CD4-positive, alpha-beta T cell treated with Interleukin-6 for 4 hours (primary cell): ENCODE results near the gene ARHGEF4.
A peak's percentile ranks its signal among the peaks of the same experiment; 100 is the strongest.

Experiments used
- DNase-seq: peaks from one replicate; pipeline ENCODE4 v3.0.0-alpha.2; 2020; ENCODE audit warnings: mixed read lengths

ARHGEF4 gene

DNA sequence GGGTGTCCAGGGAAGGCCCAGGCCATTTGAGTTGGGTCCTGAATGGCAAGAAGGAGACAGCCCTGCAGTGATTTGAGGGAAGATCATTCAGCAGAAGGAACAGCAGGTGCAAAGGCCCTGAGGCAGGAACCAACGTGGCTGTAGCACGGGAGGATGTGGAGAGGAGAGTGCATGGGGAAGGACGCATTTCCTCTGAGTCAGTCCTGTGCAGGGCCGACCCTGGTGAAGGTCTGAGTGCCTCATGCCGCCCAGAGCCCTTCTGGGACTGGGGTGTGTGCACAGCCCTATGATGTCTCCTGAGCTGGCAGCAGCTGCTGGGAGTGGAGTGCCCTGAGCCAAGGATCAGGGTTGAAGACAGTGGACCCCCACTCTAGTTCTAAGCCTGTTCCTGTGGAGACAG, 17.9 kb upstream of the ARHGEF4 start:
- DNase-seq, result no peak

DNA sequence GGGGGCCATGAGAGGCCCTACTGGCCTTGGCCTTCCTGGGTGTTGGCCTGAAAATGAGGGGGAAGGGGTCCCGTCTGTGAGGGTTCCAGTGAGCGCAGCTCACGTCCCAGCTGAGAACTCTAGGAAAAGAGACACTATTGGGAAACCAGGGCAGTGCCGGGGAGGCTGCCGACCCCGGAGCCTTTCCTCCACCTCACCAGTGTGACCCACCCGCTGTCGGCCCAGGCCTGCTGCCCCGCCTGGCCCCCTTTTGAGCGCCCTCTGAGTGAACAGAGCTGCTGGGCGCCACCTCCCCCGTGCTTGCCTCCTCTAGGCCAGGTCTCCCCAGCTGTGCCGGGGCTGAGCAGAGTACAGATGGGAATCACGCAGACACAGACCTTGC, 17.5 kb upstream of the ARHGEF4 start:
- DNase-seq, result no peak

DNA sequence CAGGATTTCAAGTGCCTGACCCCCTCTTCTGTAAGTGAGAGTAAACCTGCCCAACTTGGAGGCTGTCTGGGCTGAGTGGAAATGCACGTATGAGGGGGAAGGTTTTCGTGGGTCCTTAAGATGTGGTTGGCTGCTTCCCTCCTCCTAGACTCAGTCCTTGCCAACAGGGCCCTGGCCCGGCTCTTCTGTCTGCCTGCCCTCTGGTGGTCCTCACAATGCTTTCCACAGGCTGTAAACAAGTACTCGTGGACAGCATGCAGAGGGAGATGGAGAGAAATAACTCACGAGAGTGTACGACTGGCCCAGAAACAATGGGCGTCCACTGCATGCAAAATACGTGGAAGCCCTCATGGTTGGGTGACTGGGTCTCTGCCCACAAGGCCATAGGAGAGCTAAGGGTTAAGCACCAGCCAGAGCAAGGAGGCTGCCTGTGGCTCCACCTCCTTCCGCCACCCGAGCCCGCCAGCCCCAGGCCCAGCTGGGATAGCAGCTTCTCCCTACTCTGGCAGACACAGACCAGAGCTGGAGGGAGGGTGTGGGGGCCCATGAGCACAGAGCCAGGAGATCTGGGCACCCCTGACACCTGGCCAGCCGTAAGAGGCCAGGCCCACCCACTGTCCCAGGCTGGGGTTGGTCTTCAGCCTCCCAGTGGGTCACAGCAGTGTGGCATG, 17.0 kb upstream of the ARHGEF4 start:
- no peak for DNase-seq

DNA sequence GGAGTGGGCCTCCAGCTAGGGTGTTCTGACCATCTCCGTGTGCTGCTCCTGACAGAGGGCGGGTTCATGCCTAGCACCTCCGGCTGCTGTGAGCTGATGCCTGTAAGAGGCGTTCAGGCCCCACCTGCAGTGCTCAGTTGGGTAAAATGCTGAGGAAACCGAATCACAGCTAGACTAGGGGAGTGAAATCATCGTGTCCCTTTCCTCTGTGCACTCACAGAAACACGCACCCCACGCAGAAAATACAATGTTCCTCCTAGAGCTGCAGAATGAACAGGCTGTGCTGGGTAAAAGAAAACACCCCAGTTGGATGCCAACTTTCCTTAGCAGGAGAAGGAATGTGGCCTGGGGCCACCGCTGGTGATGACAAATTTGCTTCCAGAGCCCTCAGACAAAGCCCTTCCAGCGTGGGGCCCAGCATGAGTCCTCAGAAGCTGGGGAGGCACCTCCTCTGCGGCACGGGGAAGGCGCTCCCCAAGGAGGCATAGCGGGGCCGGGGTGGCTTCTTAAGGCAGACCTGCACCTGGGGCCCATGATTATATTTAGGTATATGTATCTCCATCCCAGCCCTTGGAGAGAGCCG, 16.3 kb upstream of the ARHGEF4 start:
- no peak for DNase-seq

DNA sequence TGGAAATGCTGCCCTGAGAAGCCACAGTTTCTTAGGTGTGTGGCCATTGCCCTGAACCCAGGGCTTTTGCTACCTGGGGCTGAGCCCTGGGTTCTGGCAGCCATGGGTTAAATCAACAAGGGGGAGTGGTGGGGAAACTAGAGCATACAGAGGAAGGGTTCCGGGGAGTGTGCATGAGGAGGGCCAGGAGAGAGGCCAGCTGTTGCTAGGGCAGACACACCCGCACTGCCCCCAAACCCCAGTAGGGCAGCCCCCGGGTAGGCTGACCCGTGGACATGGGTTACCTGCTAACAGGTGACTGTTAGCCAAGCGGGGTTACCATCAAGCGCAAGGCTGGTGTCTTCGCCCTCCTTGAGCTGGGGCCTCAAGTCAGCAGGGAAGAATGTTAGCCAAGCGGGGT, 14.8 kb upstream of the ARHGEF4 start:
- DNase-seq, result no peak

DNA sequence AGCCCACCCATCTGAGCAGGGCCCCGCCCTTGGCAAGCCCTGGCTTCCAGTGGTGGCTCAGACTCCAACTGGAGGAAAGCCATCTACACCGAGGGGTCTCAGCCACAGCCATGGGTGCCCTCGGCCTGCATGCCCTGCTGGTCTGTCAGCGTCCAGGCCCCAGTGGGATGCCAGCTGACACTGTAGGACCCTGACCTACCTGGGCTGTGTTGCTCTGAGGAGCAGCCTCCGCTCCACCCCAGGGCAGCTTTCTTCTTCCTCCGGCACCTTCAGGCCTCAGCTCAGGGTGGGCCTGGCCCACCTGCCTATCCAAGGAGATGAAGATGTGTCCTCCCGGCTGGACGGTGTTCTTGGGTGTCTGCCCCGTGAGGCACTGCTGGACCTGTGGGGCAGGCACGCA, 13.9 kb upstream of the ARHGEF4 start:
- DNase-seq, result no peak

DNA sequence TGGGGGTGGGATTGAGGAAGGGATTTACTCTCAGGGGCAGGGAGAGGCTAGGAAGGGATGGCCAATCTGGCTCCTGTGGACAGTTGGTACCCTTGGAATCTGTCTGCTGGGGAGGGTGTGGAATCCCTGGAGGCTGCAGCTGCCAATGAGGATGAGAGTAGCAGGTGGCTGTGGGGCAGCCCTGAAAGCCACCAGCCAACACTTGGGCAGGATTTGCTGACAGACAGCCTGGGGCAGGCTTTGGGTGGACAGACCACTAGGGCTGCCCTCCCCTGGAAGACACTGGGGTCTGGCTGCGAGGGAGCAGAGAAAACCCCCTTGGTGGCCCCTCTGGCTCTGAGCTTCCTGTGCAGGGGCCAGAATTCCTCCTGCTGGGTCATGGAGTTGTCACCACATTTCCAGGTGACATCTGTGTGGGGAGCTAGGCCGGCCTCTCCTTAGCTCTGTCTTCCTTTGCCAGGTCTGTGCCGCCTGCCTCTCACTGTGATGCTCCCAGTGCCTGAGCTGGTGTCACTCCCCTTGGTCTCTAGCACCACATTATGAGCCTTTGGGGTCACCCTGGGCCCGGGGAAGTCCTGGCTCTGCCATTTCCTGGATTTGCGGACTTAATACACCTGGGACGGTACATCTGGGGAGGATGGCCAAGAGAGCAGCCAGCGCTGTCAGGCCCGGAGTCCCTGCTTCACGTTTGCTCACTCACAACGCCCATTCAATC, 13.4 kb upstream of the ARHGEF4 start:
- DNase-seq, result no peak

DNA sequence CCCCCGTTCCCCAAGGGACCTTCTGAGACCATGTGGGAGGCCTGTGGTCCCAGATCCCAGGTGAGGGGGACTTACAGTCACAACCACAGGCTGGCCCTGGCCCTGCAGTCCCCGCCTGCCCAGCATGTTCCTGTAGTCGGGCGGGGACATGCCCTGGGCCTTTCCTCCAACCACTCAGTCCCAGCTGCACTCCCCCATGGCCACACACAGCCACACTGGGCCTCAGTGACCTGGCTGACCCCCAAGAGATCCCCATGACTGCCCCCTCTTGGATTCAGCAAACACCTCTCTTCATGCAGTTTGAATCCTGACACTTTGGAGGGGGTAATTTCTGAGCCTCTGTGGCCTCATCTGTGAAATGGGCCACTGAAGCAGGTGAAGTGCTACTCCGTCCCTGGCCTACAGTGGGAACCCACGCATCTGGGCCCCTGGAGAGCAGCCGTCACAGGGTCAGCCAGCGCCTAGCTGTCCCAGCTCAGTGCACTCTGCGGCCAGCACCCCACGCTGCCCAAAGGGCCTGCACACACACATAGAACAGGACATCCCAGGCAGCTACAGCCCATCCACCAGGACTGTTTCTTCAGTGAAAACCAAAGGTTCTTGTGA, 12.7 kb upstream of the ARHGEF4 start:
- no peak for DNase-seq

DNA sequence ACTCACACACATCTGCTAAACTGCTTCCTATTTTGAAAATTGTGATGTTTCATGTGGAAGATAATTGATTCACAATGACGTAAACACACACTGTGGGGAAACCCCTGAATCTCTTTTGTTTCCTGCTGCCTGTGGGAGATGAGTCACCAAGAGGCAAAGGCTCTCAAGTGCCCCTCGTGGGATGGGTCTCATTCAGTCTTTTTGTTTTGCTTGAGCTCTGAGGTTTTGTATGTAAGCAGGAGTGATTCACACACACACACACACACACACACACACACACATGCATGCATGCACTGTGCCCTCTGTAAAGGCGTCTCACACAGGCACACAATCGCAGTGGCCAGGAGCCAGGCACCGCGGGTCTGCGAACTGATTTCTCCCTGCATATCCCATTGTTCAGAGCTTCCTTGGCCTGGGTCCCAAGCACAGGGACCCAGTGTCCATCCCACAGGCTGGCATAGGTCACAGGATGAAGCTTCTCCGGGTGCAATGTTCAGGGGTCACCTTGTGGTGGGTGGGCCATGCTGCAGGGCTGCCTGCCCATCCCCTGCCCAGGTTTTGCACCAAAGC, 12.1 kb upstream of the ARHGEF4 start:
- peak; percentile 71 for DNase-seq

DNA sequence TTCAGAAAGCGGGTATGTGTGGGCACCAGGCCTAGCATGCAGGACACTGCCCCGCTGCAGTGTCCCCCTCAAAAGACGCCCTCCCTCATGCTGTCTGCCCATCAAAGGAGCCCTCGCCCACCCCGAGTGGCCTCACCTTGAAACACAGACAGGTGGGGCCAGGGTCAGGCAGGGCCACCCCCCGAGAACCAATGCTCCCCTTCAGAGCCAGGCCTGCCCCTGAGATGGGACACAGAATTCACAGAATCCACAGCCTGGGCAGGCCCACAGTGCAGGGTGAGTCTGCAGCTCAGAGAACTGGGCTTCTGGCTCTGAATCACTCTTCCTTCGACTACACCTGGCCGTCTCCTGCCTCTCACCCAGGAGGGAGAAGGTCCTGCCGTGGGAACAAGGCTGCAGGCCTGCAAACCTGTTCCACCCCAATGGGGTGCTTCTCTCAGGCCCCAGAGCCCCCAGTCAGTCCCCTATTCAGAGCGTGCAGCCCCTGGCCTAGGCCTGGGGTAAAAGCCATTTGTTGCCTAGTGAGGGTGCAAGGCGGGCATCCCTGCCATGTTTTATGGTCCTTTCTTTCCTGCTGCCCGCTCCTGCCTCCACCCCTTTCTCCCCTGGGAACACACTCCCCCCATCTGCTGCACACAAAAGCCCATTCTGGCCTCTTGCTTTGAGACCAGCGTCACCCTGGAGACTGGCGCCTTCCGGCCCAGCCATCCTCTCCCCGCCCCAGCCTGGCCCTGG, 11.3 kb upstream of the ARHGEF4 start:
- no peak for DNase-seq

DNA sequence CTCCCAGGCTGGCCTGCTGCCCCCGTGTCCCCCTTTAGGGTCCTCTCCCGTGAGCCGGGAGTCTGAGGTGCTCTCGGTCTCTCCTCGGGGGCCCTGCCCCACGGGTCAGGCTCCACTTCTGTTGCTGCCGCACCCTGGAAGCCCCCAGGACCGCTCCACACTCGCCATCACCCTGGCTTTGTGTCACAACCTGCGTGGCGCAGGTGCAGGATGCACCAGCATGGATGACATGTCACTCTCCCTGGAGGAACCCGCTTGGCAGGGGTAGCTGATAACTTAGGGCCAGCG, 10.8 kb upstream of the ARHGEF4 start:
- DNase-seq, result no peak

DNA sequence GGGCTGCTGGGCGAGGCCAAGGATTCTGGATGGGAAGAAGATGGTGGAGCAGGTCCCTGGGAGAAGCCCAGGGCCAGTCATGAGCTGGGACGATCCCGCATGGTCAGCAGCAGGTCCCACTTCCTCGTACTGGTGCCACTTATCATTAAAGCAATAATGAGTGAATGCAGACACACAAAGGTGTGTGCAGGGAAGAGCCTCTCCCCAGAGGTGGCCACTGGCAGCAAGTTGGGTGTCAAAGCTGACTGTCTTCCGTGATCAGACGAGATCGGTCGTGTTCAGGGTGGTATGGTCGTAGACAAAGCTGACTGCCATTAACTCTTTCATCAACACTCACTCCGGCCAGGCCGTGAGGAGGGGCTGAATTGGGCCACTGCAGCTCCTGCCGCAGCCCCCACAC, 10.3 kb upstream of the ARHGEF4 start:
- DNase-seq, result no peak

DNA sequence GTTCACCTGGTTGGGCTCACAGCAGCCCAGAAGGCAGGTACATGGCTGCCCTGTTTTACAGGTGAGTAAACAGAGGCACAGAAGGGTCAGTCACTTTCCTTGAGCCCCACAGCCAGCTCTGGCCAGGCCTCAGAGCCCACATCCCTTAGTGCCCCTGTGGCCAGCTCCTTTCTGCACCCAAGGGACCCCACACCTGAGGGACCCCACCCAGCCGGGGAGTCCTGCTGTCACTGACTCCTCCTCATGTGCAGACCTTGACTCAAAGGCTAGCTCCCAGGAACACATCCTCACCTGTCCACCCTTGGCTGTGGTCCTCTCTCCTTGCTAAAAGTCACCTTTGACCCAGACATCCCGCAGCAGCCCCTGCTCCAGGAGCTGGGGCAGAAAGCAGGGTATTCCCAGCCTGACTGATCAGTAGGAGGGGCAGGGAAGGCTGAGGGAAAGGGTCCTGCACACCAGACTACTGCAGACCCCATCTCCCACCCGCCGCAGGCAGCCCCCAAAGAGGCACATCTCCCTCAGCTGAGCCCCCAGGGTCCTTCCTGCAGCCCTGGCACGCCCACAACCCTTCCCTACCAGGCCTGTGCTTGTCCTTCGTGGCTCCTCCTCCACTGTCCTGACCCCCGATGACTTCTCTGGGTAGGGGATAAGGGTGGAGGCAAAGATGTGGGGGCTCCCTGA, 9.8 kb upstream of the ARHGEF4 start:
- DNase-seq, result no peak

DNA sequence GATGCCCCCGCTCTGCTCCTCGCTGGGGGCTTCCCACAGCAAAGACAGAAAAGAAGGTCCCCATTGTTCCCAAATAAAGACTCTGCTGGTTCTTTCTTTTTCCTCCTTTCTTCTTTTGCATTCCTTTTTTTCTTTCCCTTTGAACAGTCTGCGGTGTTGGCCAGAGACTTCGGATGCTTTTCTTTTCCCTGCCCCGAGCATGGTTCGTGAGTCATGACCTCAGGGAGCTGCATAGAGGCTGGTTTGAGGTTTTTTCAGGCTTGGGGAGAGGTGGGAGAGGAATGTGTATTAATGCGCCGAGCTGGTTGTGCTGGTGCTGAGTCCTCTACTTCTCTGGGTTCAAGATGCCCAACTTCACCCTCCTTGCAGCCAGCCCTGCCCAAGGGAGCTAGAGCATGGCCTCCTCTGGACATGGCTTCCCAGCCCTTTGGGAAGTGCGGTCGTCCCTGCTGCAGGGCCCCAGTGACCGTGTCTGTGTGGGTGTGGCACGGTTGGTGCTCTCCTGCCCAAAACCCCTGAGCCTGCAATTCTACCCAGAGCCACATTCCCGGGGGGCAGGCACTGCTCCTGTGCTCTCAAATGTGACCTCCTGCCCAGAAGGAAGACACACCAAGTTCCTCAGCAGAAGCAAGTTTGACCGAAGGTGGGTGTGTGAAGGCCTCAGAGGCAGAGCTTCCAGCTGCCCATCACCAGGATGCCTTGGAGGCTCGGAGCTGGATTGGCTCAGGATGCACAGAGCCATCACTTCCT, 9.0 kb upstream of the ARHGEF4 start:
- DNase-seq, result no peak

DNA sequence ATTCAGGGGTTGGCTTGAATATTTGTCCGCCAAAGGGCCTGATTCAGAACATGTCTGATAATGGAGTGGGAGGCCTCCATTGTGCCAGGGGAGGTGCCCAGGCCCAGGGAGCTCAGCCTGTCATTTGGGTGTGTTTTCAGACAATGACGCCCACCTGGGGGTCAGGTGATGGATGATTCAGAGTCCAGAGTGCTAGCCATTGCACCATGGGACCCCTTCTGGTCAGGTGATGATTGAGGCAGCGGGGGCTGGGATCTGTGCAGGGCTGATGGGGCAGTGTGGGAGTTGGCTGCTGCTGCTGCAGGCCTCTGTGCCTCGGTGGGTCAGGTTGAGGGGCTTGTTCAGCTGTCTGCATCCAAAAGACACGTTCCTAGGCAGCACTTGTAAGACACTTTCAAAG, 8.3 kb upstream of the ARHGEF4 start:
- DNase-seq, result no peak

DNA sequence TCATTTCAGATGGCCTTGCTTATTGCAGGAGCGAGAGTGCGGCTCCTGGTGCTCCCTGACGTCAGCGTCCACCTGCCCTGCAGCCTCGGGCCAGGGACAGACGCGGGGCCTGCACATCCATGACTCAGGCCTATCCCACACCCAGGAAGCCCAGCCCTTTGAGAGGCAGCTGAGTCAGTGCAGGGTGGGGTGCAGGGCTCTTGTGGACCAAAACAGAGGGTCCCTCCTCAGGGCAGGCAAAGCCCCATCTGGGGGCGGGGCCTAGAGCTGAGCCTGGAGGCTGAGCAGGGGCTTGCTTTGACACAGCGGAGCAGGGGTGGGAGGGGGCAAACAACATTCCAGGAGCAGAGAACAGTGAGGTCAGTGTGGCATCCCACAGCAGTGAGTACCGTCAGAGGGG, 7.7 kb upstream of the ARHGEF4 start:
- no peak for DNase-seq

DNA sequence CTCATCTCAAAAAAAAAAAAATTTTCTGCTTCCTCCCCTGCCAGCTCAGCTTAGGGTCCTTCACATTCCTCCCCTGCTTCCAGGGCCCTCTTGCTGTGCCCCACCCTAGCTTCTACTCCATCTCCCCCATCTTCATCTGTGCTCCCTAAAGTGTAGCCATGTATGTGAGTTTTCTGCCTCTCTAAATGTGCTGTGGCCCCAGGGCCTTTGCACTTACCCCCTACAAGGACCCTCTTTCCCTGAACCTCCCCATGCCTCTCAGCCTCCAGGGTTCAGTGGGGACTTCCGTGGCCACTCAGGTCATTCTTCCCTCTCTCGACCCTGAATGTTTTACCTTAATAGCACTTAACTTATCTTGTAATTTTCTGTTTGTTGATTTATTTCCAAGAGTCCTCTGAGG, 6.2 kb upstream of the ARHGEF4 start:
- DNase-seq, result no peak

DNA sequence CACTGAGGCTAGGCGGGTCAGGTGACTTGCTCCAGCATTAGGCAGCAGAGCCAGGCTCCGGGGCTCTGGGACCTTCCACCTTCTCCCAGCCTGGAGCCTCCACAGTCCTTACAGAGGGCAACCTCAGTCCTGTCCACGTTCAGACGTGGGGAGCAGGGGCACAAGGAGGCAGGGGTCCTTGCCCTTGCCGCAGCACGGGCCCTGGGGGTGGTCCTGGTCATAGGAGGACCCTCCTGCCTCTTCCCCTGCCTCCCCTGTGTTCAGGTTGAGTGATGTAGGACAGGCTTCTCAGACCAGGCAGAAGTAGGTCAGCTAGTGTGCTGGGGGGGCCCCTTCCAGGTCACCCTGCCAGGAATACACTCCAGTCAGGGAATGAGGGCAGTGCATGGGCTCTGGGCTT, 5.4 kb upstream of the ARHGEF4 start:
- DNase-seq, result no peak

DNA sequence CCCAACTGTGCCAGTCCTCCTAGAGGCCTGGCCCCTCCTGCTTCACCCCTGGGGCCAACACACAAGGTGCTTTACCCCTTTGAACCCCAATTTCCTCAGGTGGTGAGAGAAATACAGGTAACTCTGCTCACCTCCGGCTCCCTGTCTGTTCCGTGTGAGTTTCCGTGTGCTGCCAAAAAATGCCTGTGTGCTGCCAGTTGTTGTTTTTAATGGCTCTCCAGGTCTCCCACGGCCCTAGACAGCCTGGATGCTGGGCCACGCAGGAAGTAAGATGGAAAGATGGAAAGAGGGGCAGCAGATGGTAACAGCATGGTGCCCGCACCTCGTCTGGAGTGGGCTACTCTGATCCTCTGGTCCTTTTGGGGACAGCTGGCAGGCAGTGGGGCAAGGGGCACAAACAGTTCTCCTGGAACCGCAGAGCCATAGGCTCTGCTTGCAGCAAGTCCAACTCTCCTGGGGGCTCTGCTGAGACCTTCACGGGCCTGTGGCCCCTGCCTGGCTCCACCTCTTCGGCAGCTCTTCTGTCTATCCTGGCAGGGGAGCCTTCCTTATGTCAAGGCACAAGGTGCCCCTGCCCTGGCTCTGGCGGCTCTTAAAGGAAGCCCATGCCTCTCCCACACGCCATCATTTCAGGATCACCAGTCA, 4.3 kb upstream of the ARHGEF4 start:
- no peak for DNase-seq

DNA sequence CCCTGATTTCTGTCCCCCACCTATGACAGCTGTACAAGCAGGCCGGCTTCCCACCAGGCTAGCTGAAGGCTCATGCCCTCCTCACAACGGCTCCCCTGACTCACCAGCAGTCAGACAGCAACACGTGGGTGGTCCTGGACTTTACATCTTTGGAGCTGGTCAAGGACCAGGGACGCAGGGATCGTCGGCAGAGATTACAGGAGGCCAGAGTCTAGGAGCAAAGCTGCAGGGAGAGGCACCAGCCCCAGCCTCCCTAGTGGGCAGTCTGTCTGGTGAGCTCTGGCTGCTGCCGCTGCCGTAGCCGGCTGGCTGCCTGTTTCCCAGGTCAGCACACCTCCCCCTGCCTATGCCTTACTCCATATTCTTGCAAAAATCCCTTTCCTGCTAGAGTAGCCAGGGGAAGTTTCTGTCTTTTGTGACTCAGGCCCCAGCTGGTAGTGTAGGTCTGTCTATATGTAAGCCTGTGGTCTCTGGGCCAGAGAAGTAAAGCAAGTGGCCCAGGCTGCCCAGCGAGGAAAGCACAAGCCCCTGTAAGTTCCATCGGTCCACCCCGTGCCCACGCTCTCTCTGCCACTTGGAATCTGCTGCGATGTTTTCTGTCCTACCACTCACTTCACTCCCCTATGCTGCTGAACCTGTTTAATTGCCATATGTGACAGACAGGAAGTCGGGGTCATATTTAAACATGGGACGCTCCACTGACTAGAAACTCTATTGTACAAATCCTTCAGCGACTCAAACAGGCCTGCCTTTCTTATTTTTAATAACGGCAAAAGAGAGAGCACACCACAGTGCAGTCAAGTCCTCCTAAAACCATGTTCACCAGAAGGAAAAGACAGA, 2.4 kb upstream of the ARHGEF4 start:
- no peak for DNase-seq
